LNCAP (cell line): ENCODE results near the gene GMNC.

ENCODE experiments used
- TF ChIP-seq, protein P1 (sequence below): fragments of 450-650 bp; IDR thresholded peaks from 2 replicates; pipeline ENCODE4 v1.5.1; 2017; ENCODE audit warnings: mild to moderate bottlenecking

The GMNC gene, protein sequence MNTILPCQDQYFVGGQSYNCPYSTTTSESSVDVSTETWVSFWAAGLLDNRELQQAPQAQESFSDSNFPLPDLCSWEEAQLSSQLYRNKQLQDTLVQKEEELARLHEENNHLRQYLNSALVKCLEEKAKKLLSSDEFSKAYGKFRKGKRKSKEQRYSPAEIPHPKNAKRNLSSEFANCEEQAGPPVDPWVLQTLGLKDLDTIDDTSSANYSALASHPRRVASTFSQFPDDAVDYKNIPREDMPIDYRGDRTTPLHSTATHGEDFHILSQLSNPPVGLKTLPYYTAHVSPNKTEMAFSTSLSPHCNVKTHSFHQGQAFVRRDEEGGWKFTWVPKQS

DNA sequence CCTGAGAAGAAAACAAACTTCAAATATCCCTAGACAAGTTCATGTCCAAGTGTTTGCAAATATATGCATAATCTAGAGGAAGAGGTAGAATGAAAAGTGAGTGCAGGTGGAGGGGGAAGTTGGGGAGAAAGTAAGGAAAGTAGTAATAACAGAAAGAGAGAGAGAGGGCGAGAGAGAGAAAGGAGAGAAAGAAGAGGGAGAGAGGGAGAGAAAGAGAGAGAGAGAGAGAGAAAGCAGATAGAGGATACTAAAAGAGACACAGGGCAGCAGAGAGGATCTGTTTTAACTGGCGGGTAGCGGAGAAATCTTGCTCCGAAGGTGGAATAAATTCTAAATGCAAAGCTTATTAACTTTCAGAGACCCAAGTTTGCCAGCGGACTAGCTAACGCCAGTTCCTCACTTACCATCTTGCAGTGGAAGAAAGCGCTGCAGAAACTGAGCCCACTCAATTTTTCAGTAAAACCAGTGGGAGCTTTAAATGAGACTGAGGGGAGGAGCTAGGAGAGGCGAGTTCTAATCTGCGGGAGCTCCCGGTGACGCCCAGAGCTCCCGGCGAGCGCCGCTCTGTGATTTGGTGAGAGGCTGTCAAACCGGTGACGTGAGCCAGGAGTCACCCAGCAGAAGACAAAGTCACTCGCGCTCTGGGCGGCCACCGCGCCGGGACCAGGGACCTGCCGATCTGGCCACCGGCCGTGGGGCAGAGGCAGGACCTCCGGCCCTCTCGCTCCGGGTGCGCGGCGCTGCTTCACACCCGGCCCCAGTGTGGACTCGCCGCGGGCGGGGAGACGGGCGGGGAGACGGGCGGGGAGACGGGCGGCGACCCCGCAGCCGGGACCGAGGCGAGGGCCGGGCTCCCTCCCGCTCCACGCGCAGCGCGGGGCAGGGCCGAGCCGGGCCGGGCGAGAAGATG lies at the start of gene GMNC:
TSS of gene GMNC (minus strand) at position 486 of the 910 bp plus-strand sequence. CDS start at position 407, 79 bp downstream.
- TF ChIP-seq, protein P1, sequence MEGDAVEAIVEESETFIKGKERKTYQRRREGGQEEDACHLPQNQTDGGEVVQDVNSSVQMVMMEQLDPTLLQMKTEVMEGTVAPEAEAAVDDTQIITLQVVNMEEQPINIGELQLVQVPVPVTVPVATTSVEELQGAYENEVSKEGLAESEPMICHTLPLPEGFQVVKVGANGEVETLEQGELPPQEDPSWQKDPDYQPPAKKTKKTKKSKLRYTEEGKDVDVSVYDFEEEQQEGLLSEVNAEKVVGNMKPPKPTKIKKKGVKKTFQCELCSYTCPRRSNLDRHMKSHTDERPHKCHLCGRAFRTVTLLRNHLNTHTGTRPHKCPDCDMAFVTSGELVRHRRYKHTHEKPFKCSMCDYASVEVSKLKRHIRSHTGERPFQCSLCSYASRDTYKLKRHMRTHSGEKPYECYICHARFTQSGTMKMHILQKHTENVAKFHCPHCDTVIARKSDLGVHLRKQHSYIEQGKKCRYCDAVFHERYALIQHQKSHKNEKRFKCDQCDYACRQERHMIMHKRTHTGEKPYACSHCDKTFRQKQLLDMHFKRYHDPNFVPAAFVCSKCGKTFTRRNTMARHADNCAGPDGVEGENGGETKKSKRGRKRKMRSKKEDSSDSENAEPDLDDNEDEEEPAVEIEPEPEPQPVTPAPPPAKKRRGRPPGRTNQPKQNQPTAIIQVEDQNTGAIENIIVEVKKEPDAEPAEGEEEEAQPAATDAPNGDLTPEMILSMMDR, result no peak

DNA sequence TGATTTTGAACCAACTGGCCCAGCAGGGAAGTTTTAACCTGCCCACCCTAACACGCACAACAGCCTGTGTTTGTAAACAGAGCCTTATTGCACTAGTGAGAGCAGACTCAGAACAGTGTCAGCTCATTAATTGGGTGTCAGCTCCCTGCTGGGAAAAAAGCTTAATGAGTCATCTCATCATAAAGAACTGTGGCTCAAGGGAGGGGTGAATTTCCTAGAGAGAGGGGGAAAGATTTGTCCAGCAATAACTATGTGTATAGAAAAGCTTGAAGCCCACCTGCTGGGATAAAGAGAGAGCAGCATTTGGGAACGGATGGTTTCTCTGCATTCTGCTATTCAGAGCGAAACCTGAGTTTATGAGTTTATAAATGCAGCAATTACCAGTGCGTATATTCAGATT lies 48.9 kb upstream of the GMNC start:
- TF ChIP-seq, protein P1, result no peak

DNA sequence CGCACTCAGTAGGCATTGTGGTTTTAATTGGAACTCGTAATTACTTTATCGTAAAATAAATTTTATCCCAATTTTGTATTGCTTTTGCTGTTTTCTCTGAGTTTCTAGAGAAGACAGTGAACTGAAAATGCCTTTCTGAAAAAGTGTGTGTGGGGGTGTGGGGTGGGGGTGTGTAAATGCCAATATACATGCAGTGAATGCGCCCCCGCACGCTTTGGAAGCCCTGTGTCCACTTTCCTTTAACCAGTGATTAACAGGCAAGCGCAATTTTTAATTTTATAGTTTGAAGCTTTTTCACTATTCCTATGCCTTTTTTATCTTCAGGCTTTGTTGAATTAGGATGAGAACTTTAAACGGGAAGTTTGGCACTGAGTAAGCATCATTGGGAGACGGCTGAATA lies 47.4 kb upstream of the GMNC start:
- TF ChIP-seq, protein P1, result no peak

DNA sequence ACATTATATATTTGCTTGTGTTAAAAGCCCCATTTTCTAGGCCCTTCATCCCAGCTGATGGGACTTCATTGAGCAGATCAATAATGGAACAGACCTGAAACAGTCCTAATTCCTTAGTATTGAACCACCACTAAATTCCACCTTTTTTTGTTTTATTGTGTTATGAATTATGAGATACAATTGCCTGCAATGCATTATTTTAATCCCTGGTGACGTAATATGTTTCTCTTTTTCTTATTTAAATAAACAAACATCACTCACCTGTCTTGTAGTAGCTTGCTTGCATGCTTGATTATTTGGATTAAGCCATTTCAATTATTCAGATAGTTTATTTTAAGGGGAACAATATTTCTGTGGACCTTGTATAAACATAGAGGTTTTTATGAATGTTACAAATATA lies 40.7 kb upstream of the GMNC start:
- TF ChIP-seq, protein P1, result no peak

DNA sequence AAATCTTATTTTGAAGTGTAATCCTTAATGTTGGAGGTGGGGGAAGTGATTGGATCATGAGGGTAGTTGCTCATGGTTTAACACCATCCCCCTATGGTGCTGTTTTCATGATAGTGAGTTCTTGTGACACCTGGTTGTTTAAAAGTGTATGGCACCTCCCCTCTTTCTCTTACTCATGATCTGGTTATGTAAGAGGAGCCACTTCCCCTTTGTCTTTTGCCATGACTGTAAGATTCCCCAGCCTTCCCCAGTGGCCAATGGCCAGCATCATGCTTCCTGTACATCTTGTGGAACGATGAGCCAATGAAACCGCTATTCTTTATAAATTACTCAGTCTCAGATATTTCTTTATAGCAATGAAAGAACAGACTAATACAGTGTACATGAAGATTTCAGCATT lies 39.8 kb upstream of the GMNC start:
- TF ChIP-seq, protein P1, result no peak

DNA sequence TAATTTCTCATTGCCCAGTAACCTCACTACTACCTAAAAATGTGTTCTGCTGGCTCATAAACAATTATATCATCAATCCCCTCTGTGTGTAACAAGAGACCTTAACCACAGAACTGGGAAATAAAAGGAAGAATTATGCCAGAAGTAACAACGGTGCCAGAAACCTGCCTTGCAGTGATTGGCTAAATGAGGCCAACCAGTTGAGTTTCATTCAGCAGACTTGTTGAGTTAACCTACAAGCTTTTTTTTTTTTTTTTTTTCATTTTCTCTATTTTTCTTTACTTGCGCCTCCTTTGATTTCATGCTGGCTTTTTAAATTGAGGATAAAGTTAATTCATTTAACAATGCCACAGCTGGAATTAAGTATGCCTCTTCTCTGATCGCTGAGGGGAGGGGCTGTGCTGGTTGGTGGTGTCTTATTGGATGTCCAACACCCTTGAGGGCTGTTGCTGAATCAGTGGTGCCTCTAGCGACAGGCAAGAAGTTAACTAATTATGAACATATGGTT lies 30.0 kb upstream of the GMNC start:
- TF ChIP-seq, protein P1, result no peak

DNA sequence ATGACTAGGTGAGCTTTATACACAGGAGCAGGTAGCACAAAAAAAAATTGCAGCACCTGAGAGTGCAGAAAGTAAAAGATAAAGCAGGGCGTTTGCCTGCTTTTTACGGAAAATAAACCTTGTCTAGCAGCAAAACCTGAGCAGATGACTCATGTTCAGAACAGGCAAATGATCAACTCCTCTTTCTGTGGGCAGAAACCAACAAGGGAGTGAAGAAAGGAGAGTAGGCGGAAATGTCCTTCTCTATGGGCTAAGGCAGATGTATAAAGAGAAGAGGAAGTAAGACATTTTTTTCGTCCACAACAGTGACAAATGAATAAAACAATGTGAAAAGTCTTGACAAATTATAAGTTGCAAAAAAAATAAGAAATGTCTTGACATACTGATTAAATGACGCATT lies 24.5 kb upstream of the GMNC start:
- TF ChIP-seq, protein P1, result no peak
